ENCODE results near the gene TTN.
"Not testable (repeated sequence)": the region's sequence is repeated elsewhere in the genome, so short reads cannot be mapped to it uniquely, and the experiment has no call there.

Gene TTN

GRCh38 chr2:178526256-178526655, 281.0 kb downstream of the TTN start:
- no peak for DNase-seq

GRCh38 chr2:178525460-178525859, 281.8 kb downstream of the TTN start:
- DNase-seq = not testable (repeated sequence)

GRCh38 chr2:178525010-178525409, 282.2 kb downstream of the TTN start:
- DNase-seq = not testable (repeated sequence)

- no peak for DNase-seq
Observed at GRCh38 chr2:178523596-178524134, 283.6 kb downstream of the TTN start.

- peak; percentile 58 to 88 (median 69) for DNase-seq
Observed at GRCh38 chr2:178522950-178523595, 284.1 kb downstream of the TTN start.

- DNase-seq = peak in 1 of 5 donors; percentile 23
Observed at GRCh38 chr2:178521304-178522150, 285.7 kb downstream of the TTN start.

GRCh38 chr2:178517496-178517895, 289.7 kb downstream of the TTN start:
- no peak for DNase-seq

- DNase-seq = peak in 1 of 5 donors; percentile 81
Observed at GRCh38 chr2:178514664-178515063, 292.6 kb downstream of the TTN start.

GRCh38 chr2:178513876-178514275, 293.3 kb downstream of the TTN start:
- DNase-seq = no peak

GRCh38 chr2:178512484-178512883, 294.7 kb downstream of the TTN start:
- no peak for DNase-seq

GRCh38 chr2:178510384-178510783, 296.8 kb downstream of the TTN start:
- DNase-seq = no peak

GRCh38 chr2:178508646-178509045, 298.6 kb downstream of the TTN start:
- DNase-seq = no peak

- no peak for DNase-seq
Observed at GRCh38 chr2:178506949-178507348, 300.3 kb downstream of the TTN start.

GRCh38 chr2:178506524-178506923, 300.7 kb downstream of the TTN start:
- no peak for DNase-seq

GRCh38 chr2:178506101-178506500, 301.1 kb downstream of the TTN start:
- DNase-seq = no peak

- no peak for DNase-seq
Observed at GRCh38 chr2:178502751-178503150, 304.5 kb downstream of the TTN start.

- DNase-seq = no peak
Observed at GRCh38 chr2:178499640-178500039, 307.6 kb downstream of the TTN start.

- DNase-seq = no peak
Observed at GRCh38 chr2:178498137-178498536, 309.1 kb downstream of the TTN start.

GRCh38 chr2:178496049-178496448, 311.2 kb downstream of the TTN start:
- DNase-seq = no peak

- DNase-seq = no peak
Observed at GRCh38 chr2:178491612-178492011, 315.6 kb downstream of the TTN start.

- DNase-seq = no peak
Observed at GRCh38 chr2:178485356-178485755, 321.9 kb downstream of the TTN start.

GRCh38 chr2:178484245-178485041, 322.8 kb downstream of the TTN start:
- no peak for DNase-seq

- peak in 1 of 5 donors; percentile 41 for DNase-seq
Observed at GRCh38 chr2:178482437-178482836, 324.8 kb downstream of the TTN start.

Data from T-helper 1 cell (primary cell).